GOT3 (cell line): ENCODE data around the gene CCN2.

Experiments
- DNase-seq: peaks from one replicate; lab custom pipeline; 2025; ENCODE audit warnings: mixed read lengths; lab: John Stamatoyannopoulos, UW

Gene CCN2

GRCh38 chr6:131950767-131951575, at the start of gene CCN2:
Gene CCN2 (minus strand): TSS chr6:131951372. CDS start chr6:131951172, 200 bp downstream.
- DNase-seq = peak; percentile 79

DNA sequence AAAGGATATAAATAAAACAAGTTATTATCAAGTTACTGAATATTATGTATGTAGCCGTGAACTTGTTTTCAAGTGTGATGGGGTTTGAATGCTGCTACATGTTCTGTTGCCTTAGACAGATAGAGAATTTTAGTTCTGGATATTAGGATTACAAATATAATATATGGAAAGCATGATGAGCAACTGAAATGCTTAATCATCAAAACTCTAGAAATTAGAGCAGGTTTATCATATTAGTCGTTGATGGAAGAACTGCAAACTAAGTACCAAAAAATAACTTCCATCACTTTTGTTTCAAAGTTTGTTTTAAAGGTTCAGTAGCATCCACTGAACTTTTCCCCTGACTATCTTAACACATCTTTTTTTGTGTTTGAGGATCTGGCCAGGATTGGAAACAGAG, 49.1 kb upstream of the CCN2 start:
- no peak for DNase-seq

DNA sequence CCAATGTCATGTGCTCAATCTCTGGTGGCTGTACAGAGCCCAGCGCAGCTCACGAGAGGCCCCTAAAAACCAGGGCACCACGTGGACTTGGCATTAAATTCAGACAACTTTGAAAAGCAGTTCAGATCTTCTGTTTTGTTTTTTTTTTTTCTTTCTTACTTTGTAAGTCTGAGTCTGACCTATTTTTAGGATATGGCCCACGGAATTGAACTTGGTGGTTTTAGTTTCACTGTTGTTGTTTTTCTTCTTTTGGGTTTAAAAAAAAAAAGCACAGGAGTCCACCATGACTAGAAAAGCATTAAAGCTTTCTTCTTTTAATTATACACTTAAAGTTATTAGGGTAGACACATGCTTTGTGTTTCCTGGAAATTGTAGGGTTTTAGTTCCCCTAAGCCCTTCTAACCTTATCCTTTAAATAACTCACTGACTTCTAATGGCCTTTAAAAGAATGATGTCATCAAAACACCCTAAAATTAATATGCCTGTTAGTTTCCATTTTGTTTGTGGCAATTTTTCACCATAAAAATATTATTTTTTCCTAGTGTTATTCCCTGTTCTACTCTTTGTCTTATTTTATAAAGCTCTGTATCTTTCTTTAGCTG, 48.5 kb upstream of the CCN2 start:
- no peak for DNase-seq

GRCh38 chr6:131998255-131998982, 47.2 kb upstream of the CCN2 start:
- DNase-seq = no peak

DNA sequence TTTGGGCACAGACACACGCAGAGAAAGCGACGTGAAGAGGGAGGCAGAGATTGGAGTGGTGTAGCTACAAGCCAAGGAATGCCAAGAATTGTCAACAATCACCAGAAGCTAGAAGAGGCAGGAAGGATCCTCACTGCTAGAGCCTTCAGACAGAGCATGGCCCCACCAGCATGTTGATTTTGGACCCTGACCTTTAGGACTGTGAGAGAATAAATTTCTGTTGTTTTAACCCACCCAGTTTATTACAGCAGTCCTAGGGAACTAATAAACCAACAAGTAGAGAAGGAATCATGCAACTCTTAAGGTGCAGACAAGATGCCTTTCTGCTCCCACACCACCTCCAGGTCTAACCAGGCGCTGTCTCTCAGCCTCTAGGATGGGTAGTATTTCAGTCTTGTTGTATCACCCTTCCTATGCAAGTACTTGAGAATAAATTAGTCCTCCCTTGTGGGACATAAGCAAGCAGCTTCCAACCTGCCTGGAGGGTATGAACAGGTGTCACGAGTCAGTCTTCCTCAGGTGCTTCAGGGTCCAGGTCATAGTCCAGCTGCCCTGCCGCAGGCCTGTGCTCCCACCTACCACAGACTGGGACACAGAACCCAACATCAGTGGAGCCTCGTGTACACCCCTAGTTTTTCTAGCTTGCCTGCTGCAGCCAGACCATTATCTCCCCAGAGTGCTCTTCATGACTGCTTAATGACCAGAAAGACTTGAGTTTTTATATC, 46.4 kb upstream of the CCN2 start:
- no peak for DNase-seq

GRCh38 chr6:131995917-131996316, 44.7 kb upstream of the CCN2 start:
- DNase-seq = no peak

- no peak for DNase-seq
These were observed 41.4 kb upstream of the CCN2 start for GRCh38 chr6:131992557-131992956.

DNA sequence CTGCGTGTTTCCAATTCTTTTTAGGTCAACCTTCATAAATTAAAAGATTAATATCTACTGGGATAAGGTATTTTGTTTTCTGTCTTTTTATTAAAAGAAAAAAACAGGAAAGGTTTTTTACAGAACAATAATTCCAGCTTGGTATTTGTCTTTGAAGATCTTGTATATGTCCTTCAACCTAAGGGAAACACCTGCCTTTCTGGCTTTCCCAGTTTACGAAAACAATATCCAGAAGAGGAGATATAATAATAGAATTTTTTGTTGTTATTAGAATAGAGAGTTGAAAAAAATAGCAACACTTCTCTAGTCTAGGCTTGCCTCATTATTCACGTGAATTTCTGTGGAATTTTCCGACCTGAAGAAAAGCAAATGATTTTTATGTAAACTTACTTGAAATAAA, 37.9 kb upstream of the CCN2 start:
- DNase-seq = no peak

- no peak for DNase-seq
These were observed 31.6 kb upstream of the CCN2 start for GRCh38 chr6:131982740-131983259.

GRCh38 chr6:131981624-131981978, 30.4 kb upstream of the CCN2 start:
- no peak for DNase-seq

- DNase-seq = no peak
These were observed 29.8 kb upstream of the CCN2 start for GRCh38 chr6:131980791-131981623.

DNA sequence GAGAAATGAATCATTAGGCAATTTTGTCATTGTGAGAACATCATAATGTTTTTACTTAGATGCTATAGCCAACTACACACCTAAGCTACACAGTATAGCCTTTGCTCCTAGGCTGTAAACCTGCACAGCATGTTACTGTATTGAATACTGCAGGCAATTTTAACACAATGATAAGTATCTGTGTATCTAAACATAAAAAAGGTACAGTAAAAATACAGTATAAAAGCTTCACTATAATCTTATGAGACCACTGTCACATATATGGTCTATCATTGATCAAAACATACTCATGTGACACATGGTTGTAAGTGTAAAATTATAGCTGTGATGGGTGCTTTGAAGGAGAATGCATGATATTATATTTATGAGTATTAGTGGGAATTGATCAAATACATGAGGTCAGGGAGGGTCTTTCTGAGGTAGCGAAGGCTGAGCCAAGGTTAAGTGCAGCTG, 29.2 kb upstream of the CCN2 start:
- DNase-seq = no peak

DNA sequence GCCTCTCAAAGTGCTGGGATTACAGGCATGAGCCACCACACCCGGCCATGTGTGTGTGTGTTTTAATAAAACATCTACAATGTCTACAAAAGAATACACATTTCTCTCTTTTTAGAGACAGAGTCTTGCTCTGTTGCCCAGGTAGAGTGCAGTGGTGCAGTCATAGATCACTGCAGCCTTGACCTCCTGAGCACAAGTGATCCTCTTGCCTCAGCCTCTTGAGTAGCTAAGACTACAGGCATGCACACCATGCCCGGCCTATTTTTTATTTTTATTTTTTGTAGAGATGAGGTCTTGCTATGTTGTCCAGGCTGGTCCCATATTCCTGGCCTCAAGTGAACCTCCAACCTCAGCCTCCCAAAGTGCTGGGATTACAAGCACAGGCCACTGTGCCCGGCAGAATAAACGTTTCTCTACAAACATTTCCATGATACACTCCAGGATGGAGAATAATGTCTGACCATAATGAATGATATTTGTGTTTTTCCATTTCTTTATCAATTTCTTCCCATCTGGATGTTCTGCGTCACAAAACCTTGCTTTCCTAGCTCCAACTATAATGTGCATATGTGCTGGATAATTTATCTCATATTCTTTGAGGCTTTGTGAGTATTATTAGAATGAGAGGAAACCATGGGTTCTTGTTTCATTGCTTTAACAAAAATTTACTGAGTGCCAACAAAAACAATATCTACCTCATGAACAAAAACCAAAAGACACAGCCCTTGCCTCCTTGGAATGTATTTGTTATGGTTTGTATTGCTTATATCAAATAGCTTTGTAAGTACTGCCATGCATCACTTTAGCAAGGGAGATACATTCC, 28.6 kb upstream of the CCN2 start:
- DNase-seq = no peak

GRCh38 chr6:131978522-131978921, 27.4 kb upstream of the CCN2 start:
- DNase-seq = no peak

- DNase-seq = no peak
These were observed 25.4 kb upstream of the CCN2 start for GRCh38 chr6:131976545-131977061.

- DNase-seq = no peak
These were observed 21.6 kb upstream of the CCN2 start for GRCh38 chr6:131972741-131973140.

GRCh38 chr6:131970076-131970859, 19.1 kb upstream of the CCN2 start:
- DNase-seq = no peak

- no peak for DNase-seq
These were observed 17.5 kb upstream of the CCN2 start for GRCh38 chr6:131968656-131969055.

DNA sequence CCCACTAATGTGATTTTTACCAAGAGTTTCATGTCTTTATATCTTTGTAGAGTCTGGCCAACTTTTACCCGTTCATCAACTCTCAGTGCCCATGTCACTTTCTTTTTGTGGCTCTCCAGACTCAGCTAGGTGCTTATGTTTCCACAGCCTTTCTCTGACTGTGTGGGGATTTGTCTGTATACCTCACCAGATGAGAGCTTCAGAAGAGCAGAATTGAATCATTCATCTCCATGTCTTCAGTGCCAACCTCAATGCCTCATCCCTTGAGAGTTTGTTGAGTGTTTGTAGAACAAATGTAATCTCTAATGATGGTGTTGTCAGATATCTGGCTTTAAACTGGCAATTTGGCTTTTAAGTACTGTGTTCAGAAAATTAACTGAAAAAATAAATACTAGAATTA, 16.8 kb upstream of the CCN2 start:
- DNase-seq = no peak
